Thyroid gland (tissue), 4 donors: ENCODE data around the gene SHISA9.

Experiments
- CTCF ChIP-seq, 6 experiments: fragments of 200-600 bp in 3 of 6; fragments of 450-650 bp in 3 of 6; sonication (generic) in 3 of 6; IDR thresholded peaks; one replicate each; pipeline ENCODE4 v1.5.1; 2016 to 2019; ENCODE audit warnings: antibody characterized with exemption in 6 of 6, mild to moderate bottlenecking in 2 of 6, inconsistent platforms in 1 of 6, moderate library complexity in 1 of 6
- POLR2A ChIP-seq, 2 donors: fragments of 450-650 bp; IDR thresholded peaks; one replicate each; pipeline ENCODE4 v1.6.1; 2017; ENCODE audit warnings: antibody characterized with exemption in 2 of 2, mild to moderate bottlenecking in 2 of 2, moderate library complexity in 1 of 2

- TF ChIP-seq CTCF (IDR thresholded peaks at IDR 0.05) (no peak), POLR2A (IDR thresholded peaks at IDR 0.05) (no peak)
Measured at GRCh38 chr16:13041180-13041579, 139.8 kb downstream of the SHISA9 start.
